ENCODE data around the gene TSEN15.
A peak's percentile ranks its signal among the peaks of the same experiment; 100 is the strongest.

Gene TSEN15

GRCh38 chr1:184110272-184111204 lies 59.0 kb downstream of the TSEN15 start:
- DNase-seq, result peak; percentile 19

- DNase-seq, result no peak
These were observed 60.8 kb downstream of the TSEN15 start for GRCh38 chr1:184112176-184112948.

DNA sequence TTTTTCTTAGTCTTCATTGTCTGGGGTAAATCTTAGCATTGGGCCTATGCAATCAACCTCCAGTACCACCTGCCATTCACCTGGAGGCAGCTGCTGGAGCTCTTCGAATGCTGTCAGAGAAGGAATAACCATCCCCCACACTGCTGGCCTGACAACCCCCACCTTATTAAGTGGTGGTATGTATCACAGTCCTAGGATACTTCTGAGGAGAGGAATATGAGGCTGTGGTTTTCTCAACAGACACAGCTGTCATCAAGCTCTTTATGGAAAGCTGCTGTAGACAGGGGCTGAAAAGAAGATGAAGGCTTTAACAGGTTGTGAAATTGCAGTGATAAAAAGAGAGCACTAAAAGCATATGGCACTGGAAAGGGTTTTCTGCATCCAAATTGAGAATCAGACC lies 61.7 kb downstream of the TSEN15 start:
- DNase-seq, result no peak

DNA sequence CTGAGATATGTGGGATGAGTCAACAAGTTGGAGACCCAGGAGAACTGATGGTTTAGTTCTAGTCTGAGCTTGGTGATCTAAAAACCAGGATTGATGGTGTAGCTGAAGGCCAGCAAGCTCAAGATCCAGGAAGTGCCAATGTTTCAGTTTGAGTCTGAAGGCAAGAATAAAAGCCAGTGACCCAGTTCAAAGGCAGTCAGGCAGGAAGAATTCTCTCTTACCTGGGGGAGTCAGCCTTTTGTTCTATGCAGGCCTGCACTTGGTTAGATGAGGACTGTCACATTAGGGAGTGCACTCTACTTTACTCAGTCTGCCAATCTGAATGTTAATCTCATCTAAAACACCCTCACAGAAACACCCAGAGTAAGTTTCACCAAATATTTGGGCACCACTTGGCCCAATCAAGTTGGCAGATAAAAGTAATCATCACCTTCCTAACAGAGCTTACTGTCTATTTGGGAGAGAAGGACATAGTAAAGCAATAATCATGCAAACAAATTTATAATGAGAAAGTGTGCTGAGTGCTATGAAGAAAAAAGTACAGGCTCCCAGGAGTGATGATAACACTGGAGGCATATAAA lies 63.4 kb downstream of the TSEN15 start:
- no peak for DNase-seq

DNA sequence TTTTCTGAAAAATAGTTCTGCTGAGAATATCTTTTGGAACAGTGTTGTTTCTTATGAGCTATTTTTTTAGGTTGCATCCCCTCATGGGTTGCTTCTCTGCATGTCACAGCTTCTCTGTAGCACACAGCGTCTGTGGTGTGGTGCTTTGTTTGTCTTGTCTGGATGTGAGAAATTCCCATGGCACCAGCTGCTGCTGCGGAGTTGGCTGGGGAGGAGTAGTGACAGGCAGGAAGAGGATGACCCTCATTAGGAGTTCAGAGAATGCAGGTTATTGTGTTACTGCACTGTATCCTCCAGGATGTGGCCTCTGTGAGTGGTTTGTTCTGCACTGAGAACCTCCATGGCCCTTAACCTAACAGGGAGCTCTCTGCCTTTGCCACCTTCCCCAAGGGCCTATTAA lies 64.8 kb downstream of the TSEN15 start:
- no peak for DNase-seq

GRCh38 chr1:184118046-184118445 lies 66.5 kb downstream of the TSEN15 start:
- DNase-seq, result no peak
